Sigmoid colon (tissue), 4 donors: ENCODE measurements around the gene KRTAP4-8.
"Not testable (repeated sequence)": the region's sequence is repeated elsewhere in the genome, so short reads cannot be mapped to it uniquely, and the experiment has no call there.

Experiments used
- CTCF ChIP-seq, 4 experiments: fragments of 450-650 bp in 3 of 4; fragments of 200-600 bp in 1 of 4; IDR thresholded peaks; one replicate each; pipeline ENCODE4 v1.5.1; 2016 to 2019; ENCODE audit warnings: antibody characterized with exemption in 4 of 4, mild to moderate bottlenecking in 3 of 4, moderate library complexity in 2 of 4
- EP300 ChIP-seq, 4 donors: sonication (generic); formaldehyde crosslinking; IDR thresholded peaks; one replicate each; pipeline ENCODE4 v1.6.1; 2017; ENCODE audit warnings: antibody characterized with exemption in 4 of 4
- POLR2A ChIP-seq, 2 donors: fragments of 450-650 bp; IDR thresholded peaks; one replicate each; pipeline ENCODE4 v1.6.1; 2016; ENCODE audit warnings: antibody characterized with exemption in 2 of 2, mild to moderate bottlenecking in 2 of 2, moderate library complexity in 2 of 2
- POLR2AphosphoS5 ChIP-seq, 4 donors: sonication (generic); formaldehyde crosslinking; IDR thresholded peaks; one replicate each; pipeline ENCODE4 v1.6.1; 2017; ENCODE audit warnings: antibody characterized with exemption in 4 of 4

GRCh38 chr17:41139865-41140264 lies 41.9 kb upstream of the KRTAP4-8 start:
- TF ChIP-seq CTCF, POLR2A, EP300, POLR2AphosphoS5 (IDR thresholded peaks at IDR 0.05): not testable (repeated sequence)
